ENCODE data around the gene FUCA2. TPM values are rescaled to one million over a fixed set of nuclear protein-coding genes. Genes with fewer than 3 reads are reported as not detected.

Gene FUCA2
- total RNA-seq, 2 donors from 2014 or later: 58.6 to 59.3 TPM

DNA sequence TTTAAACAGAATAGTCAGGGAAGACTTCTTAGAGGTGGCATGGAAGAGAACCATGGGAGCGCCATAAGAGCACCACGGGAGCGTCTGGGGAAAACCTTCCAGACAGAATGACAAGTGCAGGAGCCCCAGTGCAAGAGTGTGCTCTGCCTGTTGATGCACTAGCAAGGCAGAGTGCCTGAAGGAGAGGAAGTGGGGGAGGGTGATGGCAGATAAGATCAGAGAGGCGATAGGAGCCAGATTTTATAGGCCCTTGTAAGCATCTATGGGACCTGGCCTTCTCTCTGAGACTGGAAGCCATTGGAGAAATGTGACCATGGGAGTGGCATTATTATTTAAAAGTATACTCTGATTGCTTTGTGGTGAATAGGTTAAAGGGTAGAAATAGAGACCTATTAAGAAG is 13.1 kb downstream of the FUCA2 start:
- Mint-ChIP-seq H3K27me3 (ENCODE audit: insufficient read depth) (no peaks in the 10 kb centered on the region), H3K4me1 (peaks cover 7% of the 10 kb centered on the region), H3K9me3 (no peaks in the 10 kb centered on the region), H3K27ac (peak overlapping the region; percentile 15), H3K36me3 (ENCODE audit: low read depth) (peaks cover 54% of the 10 kb centered on the region), H3K4me3 (no peak overlapping the region)
- Histone ChIP-seq H3K36me3 (ENCODE audit: control insufficient read depth, insufficient read depth, low read length) (peaks cover 58% of the 10 kb centered on the region), H3K4me3 (ENCODE audit: low read length) (no peak overlapping the region), H3K9me3 (ENCODE audit: control insufficient read depth, low read length) (no peaks in the 10 kb centered on the region), H3K27ac (ENCODE audit: low read depth, low read length) (no peak overlapping the region), H3K4me1 (ENCODE audit: control insufficient read depth, insufficient read depth, low read length) (no peaks in the 10 kb centered on the region), H3K27me3 (ENCODE audit: control insufficient read depth, insufficient read depth, low read length, poor library complexity, severe bottlenecking) (no peaks in the 10 kb centered on the region), H3K9ac (ENCODE audit: extremely low read depth, low read length, poor library complexity, severe bottlenecking) (no peak overlapping the region)
- no peak for DNase-seq
- WGBS, 2 experiments (ENCODE audit: insufficient coverage in 1 of 2, insufficient read length in 1 of 2): 89 to 93% methylated on average over 4 of the region's 4 CpGs
- TF ChIP-seq, protein P1, sequence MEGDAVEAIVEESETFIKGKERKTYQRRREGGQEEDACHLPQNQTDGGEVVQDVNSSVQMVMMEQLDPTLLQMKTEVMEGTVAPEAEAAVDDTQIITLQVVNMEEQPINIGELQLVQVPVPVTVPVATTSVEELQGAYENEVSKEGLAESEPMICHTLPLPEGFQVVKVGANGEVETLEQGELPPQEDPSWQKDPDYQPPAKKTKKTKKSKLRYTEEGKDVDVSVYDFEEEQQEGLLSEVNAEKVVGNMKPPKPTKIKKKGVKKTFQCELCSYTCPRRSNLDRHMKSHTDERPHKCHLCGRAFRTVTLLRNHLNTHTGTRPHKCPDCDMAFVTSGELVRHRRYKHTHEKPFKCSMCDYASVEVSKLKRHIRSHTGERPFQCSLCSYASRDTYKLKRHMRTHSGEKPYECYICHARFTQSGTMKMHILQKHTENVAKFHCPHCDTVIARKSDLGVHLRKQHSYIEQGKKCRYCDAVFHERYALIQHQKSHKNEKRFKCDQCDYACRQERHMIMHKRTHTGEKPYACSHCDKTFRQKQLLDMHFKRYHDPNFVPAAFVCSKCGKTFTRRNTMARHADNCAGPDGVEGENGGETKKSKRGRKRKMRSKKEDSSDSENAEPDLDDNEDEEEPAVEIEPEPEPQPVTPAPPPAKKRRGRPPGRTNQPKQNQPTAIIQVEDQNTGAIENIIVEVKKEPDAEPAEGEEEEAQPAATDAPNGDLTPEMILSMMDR (conservative IDR thresholded peaks at IDR 0.05): no peak

GRCh38 chr6:143496974-143497373 is 14.5 kb downstream of the FUCA2 start:
- TF ChIP-seq, protein P1 (conservative IDR thresholded peaks at IDR 0.05): no peak
- no peak overlapping the region for H3K4me3 Mint-ChIP-seq
- H3K27ac Mint-ChIP-seq: no peak overlapping the region
- no peaks in the 10 kb centered on the region for H3K27me3 Mint-ChIP-seq (ENCODE audit: insufficient read depth)
- no peak for DNase-seq
- Histone ChIP-seq H3K4me3 (ENCODE audit: low read length) (no peak overlapping the region), H3K4me1 (ENCODE audit: control insufficient read depth, insufficient read depth, low read length) (no peaks in the 10 kb centered on the region), H3K9ac (ENCODE audit: extremely low read depth, low read length, poor library complexity, severe bottlenecking) (no peak overlapping the region), H3K27me3 (ENCODE audit: control insufficient read depth, insufficient read depth, low read length, poor library complexity, severe bottlenecking) (no peaks in the 10 kb centered on the region), H3K27ac (ENCODE audit: low read depth, low read length) (no peak overlapping the region), H3K36me3 (ENCODE audit: control insufficient read depth, insufficient read depth, low read length) (peaks cover 59% of the 10 kb centered on the region), H3K9me3 (ENCODE audit: control insufficient read depth, low read length) (no peaks in the 10 kb centered on the region)
- peaks cover 7% of the 10 kb centered on the region for H3K4me1 Mint-ChIP-seq
- H3K9me3 Mint-ChIP-seq: no peaks in the 10 kb centered on the region
- WGBS, 2 experiments (ENCODE audit: insufficient coverage in 1 of 2, insufficient read length in 1 of 2): 80 to 100% methylated on average over 1 of the region's 1 CpG
- peaks cover 55% of the 10 kb centered on the region for H3K36me3 Mint-ChIP-seq (ENCODE audit: low read depth)

GRCh38 chr6:143490775-143491174 is 20.7 kb downstream of the FUCA2 start:
- WGBS, 2 experiments (ENCODE audit: insufficient coverage in 1 of 2, insufficient read length in 1 of 2): 93 to 96% methylated on average over 4 to 8 of the region's 8 CpGs
- TF ChIP-seq, protein P1 (conservative IDR thresholded peaks at IDR 0.05): no peak
- H3K4me3 Mint-ChIP-seq: no peak overlapping the region
- DNase-seq: no peak
- Histone ChIP-seq H3K27ac (ENCODE audit: low read depth, low read length) (no peak overlapping the region), H3K4me1 (ENCODE audit: control insufficient read depth, insufficient read depth, low read length) (no peaks in the 10 kb centered on the region), H3K9me3 (ENCODE audit: control insufficient read depth, low read length) (no peaks in the 10 kb centered on the region), H3K4me3 (ENCODE audit: low read length) (no peak overlapping the region), H3K27me3 (ENCODE audit: control insufficient read depth, insufficient read depth, low read length, poor library complexity, severe bottlenecking) (no peaks in the 10 kb centered on the region), H3K9ac (ENCODE audit: extremely low read depth, low read length, poor library complexity, severe bottlenecking) (no peak overlapping the region), H3K36me3 (ENCODE audit: control insufficient read depth, insufficient read depth, low read length) (peaks cover 19% of the 10 kb centered on the region)
- H3K9me3 Mint-ChIP-seq: no peaks in the 10 kb centered on the region
- H3K27ac Mint-ChIP-seq: no peak overlapping the region
- peaks cover 9% of the 10 kb centered on the region for H3K36me3 Mint-ChIP-seq (ENCODE audit: low read depth)
- H3K27me3 Mint-ChIP-seq (ENCODE audit: insufficient read depth): no peaks in the 10 kb centered on the region
- H3K4me1 Mint-ChIP-seq: no peaks in the 10 kb centered on the region

All from endodermal cell (in vitro differentiated cells).